CD4-positive, alpha-beta T cell treated with Interleukin-15 for 1 hour (primary cell): Measurements from ENCODE around the gene ZNF697.
"Not testable (repeated sequence)": the region's sequence is repeated elsewhere in the genome, so short reads cannot be mapped to it uniquely, and the experiment has no call there.

Experiments
- DNase-seq: peaks from one replicate; pipeline ENCODE4 v3.0.0-alpha.2; 2020

Gene ZNF697

GRCh38 chr1:119595606-119596005, 52.5 kb downstream of the ZNF697 start:
- DNase-seq: no peak

- DNase-seq: no peak
Measured at GRCh38 chr1:119595168-119595567, 52.9 kb downstream of the ZNF697 start.

GRCh38 chr1:119594376-119594775, 53.7 kb downstream of the ZNF697 start:
- no peak for DNase-seq

GRCh38 chr1:119593805-119594204, 54.3 kb downstream of the ZNF697 start:
- no peak for DNase-seq

- DNase-seq: no peak
Measured at GRCh38 chr1:119590393-119590792, 57.7 kb downstream of the ZNF697 start.

- no peak for DNase-seq
Measured at GRCh38 chr1:119588621-119589020, 59.4 kb downstream of the ZNF697 start.

GRCh38 chr1:119587341-119587740, 60.7 kb downstream of the ZNF697 start:
- no peak for DNase-seq

GRCh38 chr1:119585801-119586200, 62.3 kb downstream of the ZNF697 start:
- not testable (repeated sequence) for DNase-seq

GRCh38 chr1:119582801-119583200, 65.3 kb downstream of the ZNF697 start:
- peak; percentile 51 for DNase-seq

GRCh38 chr1:119581076-119581475, 67.0 kb downstream of the ZNF697 start:
- not testable (repeated sequence) for DNase-seq

GRCh38 chr1:119573886-119574285, 74.2 kb downstream of the ZNF697 start:
- no peak for DNase-seq

GRCh38 chr1:119569930-119570622, 78.0 kb downstream of the ZNF697 start:
- not testable (repeated sequence) for DNase-seq
